Ovary (tissue), 3 donors: Measurements from ENCODE around the gene PATJ.

Source experiments
- EP300 ChIP-seq: sonication (generic); formaldehyde crosslinking; IDR thresholded peaks from one replicate; pipeline ENCODE4 v1.6.1; 2017; ENCODE audit warnings: antibody characterized with exemption
- POLR2A ChIP-seq: fragments of 450-650 bp; IDR thresholded peaks from one replicate; pipeline ENCODE4 v1.6.1; 2017; ENCODE audit warnings: antibody characterized with exemption, mild to moderate bottlenecking, moderate library complexity
- TF ChIP-seq, protein P1 (sequence below), 3 donors: fragments of 450-650 bp in 2 of 3; fragments of 200-600 bp in 1 of 3; IDR thresholded peaks; one replicate each; pipeline versions ENCODE4 v1.5.1 to v1.8.0; 2016 to 2022; ENCODE audit warnings: antibody characterized with exemption in 3 of 3, mild to moderate bottlenecking in 1 of 3
- donor health status: DM: no; HTN: no; CAD: no.

- TF ChIP-seq, protein P1, sequence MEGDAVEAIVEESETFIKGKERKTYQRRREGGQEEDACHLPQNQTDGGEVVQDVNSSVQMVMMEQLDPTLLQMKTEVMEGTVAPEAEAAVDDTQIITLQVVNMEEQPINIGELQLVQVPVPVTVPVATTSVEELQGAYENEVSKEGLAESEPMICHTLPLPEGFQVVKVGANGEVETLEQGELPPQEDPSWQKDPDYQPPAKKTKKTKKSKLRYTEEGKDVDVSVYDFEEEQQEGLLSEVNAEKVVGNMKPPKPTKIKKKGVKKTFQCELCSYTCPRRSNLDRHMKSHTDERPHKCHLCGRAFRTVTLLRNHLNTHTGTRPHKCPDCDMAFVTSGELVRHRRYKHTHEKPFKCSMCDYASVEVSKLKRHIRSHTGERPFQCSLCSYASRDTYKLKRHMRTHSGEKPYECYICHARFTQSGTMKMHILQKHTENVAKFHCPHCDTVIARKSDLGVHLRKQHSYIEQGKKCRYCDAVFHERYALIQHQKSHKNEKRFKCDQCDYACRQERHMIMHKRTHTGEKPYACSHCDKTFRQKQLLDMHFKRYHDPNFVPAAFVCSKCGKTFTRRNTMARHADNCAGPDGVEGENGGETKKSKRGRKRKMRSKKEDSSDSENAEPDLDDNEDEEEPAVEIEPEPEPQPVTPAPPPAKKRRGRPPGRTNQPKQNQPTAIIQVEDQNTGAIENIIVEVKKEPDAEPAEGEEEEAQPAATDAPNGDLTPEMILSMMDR (IDR thresholded peaks at IDR 0.05), result no peak
- TF ChIP-seq POLR2A (no peak), EP300 (no peak)
Measured at GRCh38 chr1:61930116-61930645, 187.9 kb downstream of the PATJ start.
